GM21619 (cell line): Measurements from ENCODE around the gene SCN8A.

Source experiments
- ATAC-seq: cut with Tn5 transposase; IDR thresholded peaks from one replicate; pipeline ENCODE4 v1.9.1; 2021; ENCODE audit not compliant: unreplicated experiment

The SCN8A gene

GRCh38 chr12:51666696-51667095 lies 75.7 kb downstream of the SCN8A start:
- no peak for ATAC-seq

GRCh38 chr12:51667269-51667668 lies 76.2 kb downstream of the SCN8A start:
- ATAC-seq = no peak

- no peak for ATAC-seq
These were observed 78.2 kb downstream of the SCN8A start for GRCh38 chr12:51669271-51669670.

GRCh38 chr12:51669996-51670395 lies 79.0 kb downstream of the SCN8A start:
- ATAC-seq = no peak

DNA sequence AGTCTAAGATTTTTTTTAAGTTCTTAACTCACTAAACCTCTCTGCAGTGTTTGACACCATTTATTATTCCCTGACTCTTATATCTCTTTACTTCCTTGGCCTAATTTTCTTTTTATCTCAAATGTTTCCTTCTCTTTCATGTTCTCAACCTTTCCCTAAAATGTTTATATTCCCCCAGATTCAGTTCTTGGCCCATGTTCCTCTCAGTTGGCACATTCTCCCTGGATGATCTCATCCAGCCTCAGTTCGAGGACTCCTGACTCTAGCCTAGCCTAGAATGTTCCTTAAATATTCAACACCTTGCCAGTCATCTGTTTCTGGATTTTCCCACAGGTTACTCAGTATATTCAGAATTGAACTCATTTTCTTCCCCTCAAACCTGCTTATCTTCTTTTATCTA lies 81.3 kb downstream of the SCN8A start:
- no peak for ATAC-seq

GRCh38 chr12:51675071-51675803 lies 84.2 kb downstream of the SCN8A start:
- no peak for ATAC-seq

GRCh38 chr12:51676875-51677274 lies 85.8 kb downstream of the SCN8A start:
- no peak for ATAC-seq

- ATAC-seq = no peak
These were observed 86.4 kb downstream of the SCN8A start for GRCh38 chr12:51677284-51677968.

GRCh38 chr12:51678086-51678724 lies 87.2 kb downstream of the SCN8A start:
- no peak for ATAC-seq

GRCh38 chr12:51682981-51683380 lies 91.9 kb downstream of the SCN8A start:
- ATAC-seq = no peak

- ATAC-seq = no peak
These were observed 92.8 kb downstream of the SCN8A start for GRCh38 chr12:51683763-51684357.

GRCh38 chr12:51686727-51687126 lies 95.7 kb downstream of the SCN8A start:
- no peak for ATAC-seq

DNA sequence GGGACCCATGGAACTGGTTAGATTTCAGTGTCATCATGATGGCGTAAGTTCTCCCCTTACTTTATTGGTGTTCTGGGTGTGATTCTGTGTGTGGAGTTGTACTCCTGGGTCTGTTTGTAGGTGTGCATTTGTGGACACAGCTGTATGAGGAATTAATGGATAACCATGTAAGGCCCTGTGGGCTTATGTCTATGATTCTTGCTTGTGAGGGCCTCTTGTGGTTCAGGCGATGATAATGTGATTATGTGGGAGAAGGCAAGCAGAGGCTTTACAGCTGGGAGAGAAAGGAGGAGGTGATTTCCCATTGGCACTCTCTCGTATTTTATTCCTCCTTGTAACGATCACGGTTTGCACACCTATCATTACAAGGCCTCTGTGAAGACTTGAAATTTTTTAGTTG lies 96.1 kb downstream of the SCN8A start:
- no peak for ATAC-seq

DNA sequence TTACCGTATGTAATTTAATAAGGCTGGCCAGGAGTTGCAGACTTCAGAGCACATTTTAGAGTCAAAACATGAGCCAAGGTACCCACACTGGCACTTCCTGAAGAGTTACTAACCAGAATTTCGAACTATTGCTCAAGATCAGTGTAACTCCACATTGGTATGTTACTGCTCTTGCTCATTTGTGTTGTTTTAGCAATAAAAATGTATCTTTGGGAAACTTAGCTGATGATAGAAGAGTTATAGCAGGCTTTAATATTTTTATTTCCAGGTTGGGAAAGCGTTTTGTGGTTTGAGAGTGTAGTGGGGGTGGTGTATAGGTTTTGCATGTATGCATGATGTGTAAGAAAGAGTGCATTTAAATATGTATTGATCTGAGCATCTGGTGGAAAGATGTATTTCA lies 96.6 kb downstream of the SCN8A start:
- no peak for ATAC-seq

DNA sequence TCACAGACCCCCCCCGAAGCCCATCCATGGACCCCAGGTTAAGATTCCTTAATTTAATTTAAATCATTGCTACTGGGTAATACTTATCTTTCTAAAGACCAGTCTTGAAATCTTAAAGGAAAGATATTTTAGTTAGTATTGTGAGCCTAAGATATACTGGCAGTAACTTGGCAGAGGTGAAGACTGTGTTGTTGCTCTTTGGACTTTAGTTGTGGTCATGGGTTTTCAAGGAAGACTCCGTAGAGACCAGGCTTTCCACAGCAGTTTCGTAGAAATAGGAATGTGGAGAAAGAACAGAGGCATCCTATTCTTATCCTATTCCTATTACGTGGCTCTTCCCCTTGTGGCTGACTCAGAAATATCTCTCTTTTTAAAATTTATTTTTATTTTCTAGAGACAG lies 99.0 kb downstream of the SCN8A start:
- ATAC-seq = no peak

DNA sequence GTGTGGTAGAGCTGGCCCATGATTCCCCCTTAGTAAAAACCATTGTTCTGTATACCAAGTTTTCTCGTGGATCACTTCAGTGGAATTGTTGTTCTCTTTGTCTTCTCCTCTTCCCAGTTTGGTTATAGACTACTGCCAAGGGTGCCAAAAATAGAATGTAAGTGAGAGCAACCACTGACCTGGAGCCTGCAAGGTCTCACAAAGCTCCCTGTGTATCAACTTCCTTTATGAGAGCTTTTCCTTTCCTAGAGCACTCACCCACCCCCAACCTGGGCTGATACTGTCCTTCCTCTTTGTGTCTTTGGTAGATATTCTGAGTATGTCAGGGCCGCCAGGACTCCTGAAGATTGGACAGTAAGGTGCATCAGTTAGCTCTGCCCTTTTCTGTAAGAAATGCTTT lies 101.0 kb downstream of the SCN8A start:
- ATAC-seq = no peak

DNA sequence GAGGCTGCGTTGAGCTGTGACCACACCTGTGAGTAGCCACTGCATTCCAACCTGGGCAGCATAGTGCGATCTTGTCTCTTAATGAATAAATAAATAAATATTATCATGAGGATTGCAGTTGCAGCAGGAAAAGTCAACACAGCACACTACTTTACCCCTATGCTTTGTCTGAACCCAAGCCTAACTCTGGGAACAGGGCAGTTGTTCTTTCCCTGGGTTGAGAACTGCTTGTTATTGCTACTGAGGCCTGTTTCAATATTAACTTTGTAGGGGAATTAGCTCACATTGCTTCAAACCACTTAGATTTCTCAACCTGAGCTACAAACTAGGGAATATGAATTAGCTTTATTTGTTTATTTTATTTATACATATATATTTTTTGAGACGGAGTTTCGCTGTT lies 102.5 kb downstream of the SCN8A start:
- ATAC-seq = no peak

GRCh38 chr12:51694146-51694545 lies 103.1 kb downstream of the SCN8A start:
- ATAC-seq = no peak

DNA sequence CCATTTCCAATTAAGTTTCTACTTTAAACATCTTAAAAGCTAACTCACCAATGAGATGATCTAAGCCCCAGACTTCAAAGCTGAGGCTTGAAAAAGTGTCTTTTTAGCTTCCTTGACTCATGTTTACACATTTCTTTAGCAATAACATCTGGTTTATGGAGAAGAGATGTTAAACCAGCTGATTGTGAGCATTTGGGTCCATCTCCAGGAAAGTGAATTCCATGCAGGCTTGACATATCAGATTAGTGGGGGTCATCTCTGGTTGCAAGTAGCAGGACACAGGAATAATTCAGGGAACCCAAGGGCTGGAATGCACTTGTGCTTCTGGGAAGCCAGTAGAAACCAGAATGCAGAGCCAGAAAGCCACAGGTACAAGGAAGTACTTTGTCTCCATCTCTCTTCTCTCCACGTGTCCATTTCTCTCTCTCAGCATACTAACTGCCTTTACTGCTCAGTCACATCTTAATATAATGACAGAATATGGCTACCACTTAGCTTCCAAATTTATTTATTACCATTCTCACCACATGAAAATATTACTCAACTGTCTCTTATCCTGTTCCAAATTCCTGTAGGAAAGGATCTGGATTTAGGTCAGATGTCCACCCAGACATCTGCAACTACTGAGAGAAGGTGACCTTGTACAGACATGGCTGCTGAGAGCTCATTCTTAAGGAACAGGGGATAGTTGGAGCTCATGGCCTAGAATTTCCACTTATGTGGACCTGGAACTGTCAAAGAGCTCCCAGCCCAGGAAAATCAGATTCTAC lies 104.4 kb downstream of the SCN8A start:
- no peak for ATAC-seq

GRCh38 chr12:51699219-51699618 lies 108.2 kb downstream of the SCN8A start:
- no peak for ATAC-seq

- no peak for ATAC-seq
These were observed 109.9 kb downstream of the SCN8A start for GRCh38 chr12:51700887-51701286.
